ENCODE results near the gene KHDC3L.
A peak's percentile ranks its signal among the peaks of the same experiment; 100 is the strongest.
"Not testable (repeated sequence)": the region's sequence is repeated elsewhere in the genome, so short reads cannot be mapped to it uniquely, and the experiment has no call there.

KHDC3L gene

GRCh38 chr6:73388800-73389512, 26.5 kb downstream of the KHDC3L start:
- peak overlapping the region; percentile 48; the same call in 1 of the 2 replicates for H3K9ac ChIP-seq (ENCODE audit: low read length)

DNA sequence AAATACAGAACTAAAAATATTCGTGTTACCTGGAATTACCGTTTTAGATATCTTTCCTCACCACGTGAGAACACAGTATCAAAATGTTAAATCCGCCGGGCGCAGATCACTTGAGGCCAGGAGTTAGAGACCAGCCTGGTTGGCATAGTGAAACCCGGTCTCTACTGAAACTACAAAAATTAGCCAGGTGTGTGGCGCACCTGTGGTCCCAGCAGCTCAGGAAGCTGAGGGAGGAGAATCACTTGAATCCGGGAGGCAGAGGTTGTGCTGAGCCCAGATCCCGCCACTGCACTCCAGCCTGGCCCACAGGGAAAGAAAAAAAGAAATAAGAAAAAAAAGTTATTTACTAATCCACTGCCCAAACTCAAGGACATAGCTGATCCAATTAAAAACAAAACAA, 27.4 kb downstream of the KHDC3L start:
- TF ChIP-seq EZH2 (IDR thresholded peaks at IDR 0.05; ENCODE audit: borderline replicate concordance, low read length) (no peak), CTCF (IDR thresholded peaks at IDR 0.05; ENCODE audit: low read length) (no peak)

More at GRCh38 chr6:73388800-73389512, 26.5 kb downstream of the KHDC3L start:
- H2AFZ ChIP-seq (ENCODE audit: low read length), result peak overlapping the region; percentile 75; the same call in 1 of the 2 replicates
- TF ChIP-seq CTCF (IDR thresholded peaks at IDR 0.05; ENCODE audit: low read length) (peak; percentile 53; the same call in 1 of the 2 replicates), EZH2 (IDR thresholded peaks at IDR 0.05; ENCODE audit: borderline replicate concordance, low read length) (no peak)
- no peaks in the 10 kb centered on the region for H3K79me2 ChIP-seq (ENCODE audit: insufficient read depth, low read length)
- no peaks in the 10 kb centered on the region for H3K36me3 ChIP-seq (ENCODE audit: insufficient read depth, low read length)
- no peak overlapping the region for H3K27ac ChIP-seq (ENCODE audit: low read depth, low read length, poor library complexity, severe bottlenecking)
- H3K4me3 ChIP-seq (ENCODE audit: low read depth, low read length, poor library complexity, severe bottlenecking), result peak overlapping the region; percentile 59
- no peaks in the 10 kb centered on the region for H3K9me3 ChIP-seq (ENCODE audit: low read length)
- peak overlapping the region; percentile 81 for H3K4me2 ChIP-seq (ENCODE audit: low read length)
- no peaks in the 10 kb centered on the region for H3K9me2 ChIP-seq (ENCODE audit: low read depth, low read length)
- H3K4me1 ChIP-seq (ENCODE audit: insufficient read depth, low read length, severe bottlenecking), result peaks cover 11% of the 10 kb centered on the region
- no peaks in the 10 kb centered on the region for H3F3A ChIP-seq (ENCODE audit: insufficient read depth, low read length)
- no peaks in the 10 kb centered on the region for H4K20me1 ChIP-seq (ENCODE audit: insufficient read depth, low read length)
- H3K27me3 ChIP-seq (ENCODE audit: insufficient read depth, low read length), result no peaks in the 10 kb centered on the region

GRCh38 chr6:73391675-73392074, 29.2 kb downstream of the KHDC3L start:
- no peak for TF ChIP-seq EZH2 (IDR thresholded peaks at IDR 0.05; ENCODE audit: borderline replicate concordance, low read length)
- TF ChIP-seq CTCF (IDR thresholded peaks at IDR 0.05; ENCODE audit: low read length), result no peak
- Histone ChIP-seq H3F3A (ENCODE audit: insufficient read depth, low read length) (no peaks in the 10 kb centered on the region), H3K79me2 (ENCODE audit: insufficient read depth, low read length) (no peaks in the 10 kb centered on the region)

More for the DNA sequence above, 27.4 kb downstream of the KHDC3L start:
- Histone ChIP-seq H3K79me2 (ENCODE audit: insufficient read depth, low read length) (no peaks in the 10 kb centered on the region), H4K20me1 (ENCODE audit: insufficient read depth, low read length) (no peaks in the 10 kb centered on the region), H3K4me2 (ENCODE audit: low read length) (no peak overlapping the region), H3K9ac (ENCODE audit: low read length) (no peak overlapping the region), H3K9me3 (ENCODE audit: low read length) (no peaks in the 10 kb centered on the region), H3K4me3 (ENCODE audit: low read depth, low read length, poor library complexity, severe bottlenecking) (no peak overlapping the region), H3K36me3 (ENCODE audit: insufficient read depth, low read length) (no peaks in the 10 kb centered on the region), H3K27me3 (ENCODE audit: insufficient read depth, low read length) (no peaks in the 10 kb centered on the region), H3F3A (ENCODE audit: insufficient read depth, low read length) (no peaks in the 10 kb centered on the region), H3K4me1 (ENCODE audit: insufficient read depth, low read length, severe bottlenecking) (peaks cover 11% of the 10 kb centered on the region), H2AFZ (ENCODE audit: low read length) (no peak overlapping the region), H3K9me2 (ENCODE audit: low read depth, low read length) (no peaks in the 10 kb centered on the region), H3K27ac (ENCODE audit: low read depth, low read length, poor library complexity, severe bottlenecking) (no peak overlapping the region)

DNA sequence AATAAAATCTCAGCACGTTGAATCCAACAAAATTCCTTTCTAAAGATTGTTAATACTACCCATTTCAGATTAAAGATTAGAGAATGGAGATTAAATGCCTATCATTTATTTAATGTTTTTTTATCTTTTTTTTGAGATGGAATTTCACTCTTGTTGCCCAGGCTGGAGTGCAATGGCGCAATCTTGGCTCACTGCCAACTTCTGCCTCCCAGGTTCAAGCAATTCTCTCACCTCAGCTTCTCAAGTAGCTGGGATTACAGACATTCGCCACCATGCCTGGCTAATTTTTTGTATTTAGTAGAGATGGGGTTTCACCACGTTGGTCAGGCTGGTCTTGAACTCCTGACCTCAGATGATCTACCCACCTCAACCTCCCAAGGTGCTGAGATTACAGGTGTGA, 29.7 kb downstream of the KHDC3L start:
- not testable (repeated sequence) for H3K79me2 ChIP-seq (ENCODE audit: insufficient read depth, low read length); H3K4me3 ChIP-seq (ENCODE audit: low read depth, low read length, poor library complexity, severe bottlenecking); H3K9ac ChIP-seq (ENCODE audit: low read length); H3K27me3 ChIP-seq (ENCODE audit: insufficient read depth, low read length); H3K9me3 ChIP-seq (ENCODE audit: low read length); H3K4me2 ChIP-seq (ENCODE audit: low read length); H3K27ac ChIP-seq (ENCODE audit: low read depth, low read length, poor library complexity, severe bottlenecking); H4K20me1 ChIP-seq (ENCODE audit: insufficient read depth, low read length); H2AFZ ChIP-seq (ENCODE audit: low read length); H3F3A ChIP-seq (ENCODE audit: insufficient read depth, low read length); H3K9me2 ChIP-seq (ENCODE audit: low read depth, low read length); H3K36me3 ChIP-seq (ENCODE audit: insufficient read depth, low read length)
- H3K4me1 ChIP-seq (ENCODE audit: insufficient read depth, low read length, severe bottlenecking), result peaks cover 11% of the 10 kb centered on the region

More at GRCh38 chr6:73391675-73392074, 29.2 kb downstream of the KHDC3L start:
- Histone ChIP-seq H3K4me3 (ENCODE audit: low read depth, low read length, poor library complexity, severe bottlenecking) (no peak overlapping the region), H3K9me3 (ENCODE audit: low read length) (no peaks in the 10 kb centered on the region), H3K9me2 (ENCODE audit: low read depth, low read length) (no peaks in the 10 kb centered on the region), H3K4me1 (ENCODE audit: insufficient read depth, low read length, severe bottlenecking) (peaks cover 11% of the 10 kb centered on the region), H3K36me3 (ENCODE audit: insufficient read depth, low read length) (no peaks in the 10 kb centered on the region), H3K9ac (ENCODE audit: low read length) (no peak overlapping the region), H2AFZ (ENCODE audit: low read length) (no peak overlapping the region), H3K27me3 (ENCODE audit: insufficient read depth, low read length) (no peaks in the 10 kb centered on the region), H4K20me1 (ENCODE audit: insufficient read depth, low read length) (no peaks in the 10 kb centered on the region), H3K27ac (ENCODE audit: low read depth, low read length, poor library complexity, severe bottlenecking) (no peak overlapping the region), H3K4me2 (ENCODE audit: low read length) (no peak overlapping the region)
